SK-N-SH (cell line): ENCODE results near the gene DVL1. TPM values are rescaled to one million over a fixed set of nuclear protein-coding genes. Genes with fewer than 3 reads are reported as not detected.

Source experiments
- CTCF ChIA-PET: fragments of 300-600, 350-600 bp; formaldehyde crosslinking; extraction: SDS; loops from one replicate; lab custom pipeline; 2021; lab: Yijun Ruan, JAX
- POLR2A ChIA-PET: fragments of 350-600 bp; sonication (Branson Sonifier 250); formaldehyde crosslinking; extraction: SDS; loops from one replicate; lab custom pipeline; 2020; ENCODE audit warnings: antibody characterized with exemption, inconsistent platforms; lab: Yijun Ruan, JAX
- DNase-seq: peaks from one replicate; pipeline ENCODE4 v3.0.0; 2012
- H2AFZ ChIP-seq: fragments of 200-600 bp; sonication (generic); 2 replicates; pipeline ENCODE4 v1.8.1; 2016; ENCODE audit warnings: antibody characterized with exemption, mild to moderate bottlenecking, low read depth
- H3F3A ChIP-seq: fragments of 200-600 bp; sonication (generic); replicated peaks from 2 replicates; pipeline ENCODE3; 2016; ENCODE audit warnings: antibody characterized with exemption, mild to moderate bottlenecking; ENCODE audit not compliant: insufficient read depth
- H3K27ac ChIP-seq, 2 experiments: fragments of 200-500 bp in 1 of 2; fragments of 200-600 bp in 1 of 2; sonication (Bioruptor generic) in 1 of 2; sonication (generic), shearing (Covaris generic) in 1 of 2; 2 replicates each; pipeline versions ENCODE4 v1.5.1 to v1.6.1; 2014 to 2016; ENCODE audit warnings: low read depth in 2 of 2, inconsistent platforms in 1 of 2, low read length in 1 of 2, mild to moderate bottlenecking in 1 of 2, mixed read lengths in 1 of 2
- H3K27me3 ChIP-seq: fragments of 200-600 bp; sonication (generic), shearing (Covaris generic); 2 replicates; pipeline ENCODE4 v1.6.1; 2016; ENCODE audit warnings: mixed run types; ENCODE audit not compliant: insufficient read depth
- H3K36me3 ChIP-seq, 2 experiments: fragments of 200-500 bp in 1 of 2; fragments of 200-600 bp in 1 of 2; sonication (Bioruptor generic) in 1 of 2; sonication (generic) in 1 of 2; replicated peaks in 1 of 2; 2 replicates each; pipeline versions ENCODE3 to v1.5.1; 2014 to 2016; ENCODE audit warnings: low read length in 1 of 2, mild to moderate bottlenecking in 1 of 2; ENCODE audit not compliant: insufficient read depth in 2 of 2, control insufficient read depth in 1 of 2
- H3K4me1 ChIP-seq, 2 experiments: fragments of 200-500 bp in 1 of 2; fragments of 200-600 bp in 1 of 2; sonication (Bioruptor generic) in 1 of 2; sonication (generic), shearing (Covaris generic) in 1 of 2; 2 replicates each; pipeline versions ENCODE4 v1.5.1 to v1.6.1; 2014 to 2016; ENCODE audit warnings: low read depth in 1 of 2, low read length in 1 of 2, mixed run types in 1 of 2; ENCODE audit not compliant: insufficient read depth in 2 of 2, control insufficient read depth in 1 of 2
- H3K4me2 ChIP-seq: fragments of 200-600 bp; sonication (generic), shearing (Covaris generic); 2 replicates; pipeline ENCODE4 v1.6.1; 2017; ENCODE audit warnings: mixed run types
- H3K4me3 ChIP-seq, 2 experiments: fragments of 200-500 bp in 1 of 2; fragments of 200-600 bp in 1 of 2; sonication (Bioruptor generic) in 1 of 2; sonication (generic), shearing (Covaris generic) in 1 of 2; 2 replicates each; pipeline versions ENCODE4 v1.5.1 to v1.8.1; 2014 to 2016; ENCODE audit warnings: low read depth in 2 of 2, inconsistent platforms in 1 of 2, low read length in 1 of 2, mild to moderate bottlenecking in 1 of 2, mixed read lengths in 1 of 2, moderate library complexity in 1 of 2
- H3K79me2 ChIP-seq: fragments of 200-600 bp; sonication (generic); 2 replicates; pipeline ENCODE4 v1.8.1; 2017; ENCODE audit warnings: mild to moderate bottlenecking; ENCODE audit not compliant: insufficient read depth
- H3K9ac ChIP-seq: fragments of 200-600 bp; sonication (generic); 2 replicates; pipeline ENCODE4 v1.6.1; 2017; ENCODE audit warnings: mixed run types
- H3K9me2 ChIP-seq: fragments of 200-600 bp; sonication (generic); 2 replicates; pipeline ENCODE4 v1.6.1; 2017; ENCODE audit warnings: mixed run types
- H3K9me3 ChIP-seq: fragments of 200-600 bp; sonication (generic); 2 replicates; pipeline ENCODE4 v1.6.1; 2017; ENCODE audit warnings: mixed run types, mild to moderate bottlenecking, moderate library complexity
- H4K20me1 ChIP-seq: fragments of 200-600 bp; sonication (generic); 2 replicates; pipeline ENCODE4 v1.6.1; 2017; ENCODE audit warnings: mild to moderate bottlenecking, mixed run types; ENCODE audit not compliant: insufficient read depth
- CTCF ChIP-seq: fragments of 200-600 bp; sonication (generic); IDR thresholded peaks from 2 replicates; pipeline ENCODE4 v1.6.1; 2017; ENCODE audit warnings: antibody characterized with exemption, mild to moderate bottlenecking, moderate library complexity
- FOXM1 ChIP-seq: IDR thresholded peaks from 2 replicates; pipeline ENCODE4 v1.4.0; 2012; ENCODE audit warnings: low read depth, mild to moderate bottlenecking
- MAX ChIP-seq: IDR thresholded peaks from 2 replicates; pipeline ENCODE4 v1.4.0; 2012; ENCODE audit warnings: low read depth
- NRF1 ChIP-seq: IDR thresholded peaks from 2 replicates; pipeline ENCODE4 v1.6.1; 2012; ENCODE audit warnings: low read depth, mild to moderate bottlenecking, low read length
- POLR2AphosphoS5 ChIP-seq: IDR thresholded peaks from 2 replicates; pipeline ENCODE4 v1.6.1; 2012; ENCODE audit warnings: low read depth, low read length
- REST ChIP-seq: IDR thresholded peaks from 2 replicates; pipeline ENCODE4 v1.6.1; 2012; ENCODE audit warnings: mild to moderate bottlenecking, low read depth, low read length, moderate library complexity
- WGBS: methylation state at CpG from one replicate; pipeline ENCODE4 v1.1.6; 2017; ENCODE audit warnings: low lambda C conversion rate; 5-methylcytosine and 5-hydroxymethylcytosine counted together
- polyA plus RNA-seq, 3 experiments: library from polyadenylated mRNA; depleted of rRNA; stranded (reverse); fragments of >200 nt; gene quantifications; 2 replicates each; pipeline ENCODE4 v1.2.3, GENCODE V29; 2012
- TF ChIP-seq, protein P1 (sequence below): IDR thresholded peaks from 2 replicates; pipeline ENCODE4; 2012

Gene DVL1
- polyA plus RNA-seq, 1 of the 3 experiments (the other 2 are of a cell fraction), result 32.0 TPM

GRCh38 chr1:1296070-1297061, 52.9 kb downstream of the DVL1 start:
- H3K9me2 ChIP-seq, result no peaks in the 10 kb centered on the region
- H3K9ac ChIP-seq, result no peak overlapping the region
- no peak overlapping the region for H2AFZ ChIP-seq
- peaks cover 0 to 8% of the 10 kb centered on the region in 2 experiments; a peak in 1 of 4 replicates for H3K4me1 ChIP-seq
- CTCF ChIA-PET, result interaction anchor here (7.3 kb wide), 1 partner anchor 176 kb away, joined by 131 read pairs; no protein-coding TSS in a partner anchor
- no peaks in the 10 kb centered on the region for H3K9me3 ChIP-seq
- DNase-seq, result no peak
- POLR2A ChIA-PET, result interaction anchor here (0.6 kb wide), 1 partner anchor 31 kb away, joined by 3 read pairs; no protein-coding TSS in a partner anchor
- no peaks in the 10 kb centered on the region for H3F3A ChIP-seq
- 95% methylated on average over 41 of the region's 62 CpGs for WGBS
- TF ChIP-seq CTCF, result no peak
- TF ChIP-seq REST, result no peak
- no peak for TF ChIP-seq MAX
- TF ChIP-seq POLR2AphosphoS5, result no peak
- TF ChIP-seq, protein P1, sequence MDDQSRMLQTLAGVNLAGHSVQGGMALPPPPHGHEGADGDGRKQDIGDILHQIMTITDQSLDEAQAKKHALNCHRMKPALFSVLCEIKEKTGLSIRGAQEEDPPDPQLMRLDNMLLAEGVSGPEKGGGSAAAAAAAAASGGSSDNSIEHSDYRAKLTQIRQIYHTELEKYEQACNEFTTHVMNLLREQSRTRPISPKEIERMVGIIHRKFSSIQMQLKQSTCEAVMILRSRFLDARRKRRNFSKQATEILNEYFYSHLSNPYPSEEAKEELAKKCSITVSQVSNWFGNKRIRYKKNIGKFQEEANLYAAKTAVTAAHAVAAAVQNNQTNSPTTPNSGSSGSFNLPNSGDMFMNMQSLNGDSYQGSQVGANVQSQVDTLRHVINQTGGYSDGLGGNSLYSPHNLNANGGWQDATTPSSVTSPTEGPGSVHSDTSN, result no peak
- TF ChIP-seq NRF1, result no peak
- TF ChIP-seq FOXM1, result no peak
- no peak overlapping the region for H3K4me2 ChIP-seq
- H3K27ac ChIP-seq, result no peak overlapping the region
- peaks cover 0 to 21% of the 10 kb centered on the region in 2 experiments for H3K36me3 ChIP-seq
- H3K27me3 ChIP-seq, result no peaks in the 10 kb centered on the region
- peaks cover 4% of the 10 kb centered on the region; the same call in 1 of the 2 replicates for H4K20me1 ChIP-seq
- no peaks in the 10 kb centered on the region for H3K79me2 ChIP-seq
- no peak overlapping the region for H3K4me3 ChIP-seq
